ENCODE measurements around the gene ZMIZ1. TPM values are rescaled to one million over a fixed set of nuclear protein-coding genes. Genes with fewer than 3 reads are reported as not detected.

ZMIZ1 gene
- polyA plus RNA-seq, 1 experiment: 13.0 TPM

DNA sequence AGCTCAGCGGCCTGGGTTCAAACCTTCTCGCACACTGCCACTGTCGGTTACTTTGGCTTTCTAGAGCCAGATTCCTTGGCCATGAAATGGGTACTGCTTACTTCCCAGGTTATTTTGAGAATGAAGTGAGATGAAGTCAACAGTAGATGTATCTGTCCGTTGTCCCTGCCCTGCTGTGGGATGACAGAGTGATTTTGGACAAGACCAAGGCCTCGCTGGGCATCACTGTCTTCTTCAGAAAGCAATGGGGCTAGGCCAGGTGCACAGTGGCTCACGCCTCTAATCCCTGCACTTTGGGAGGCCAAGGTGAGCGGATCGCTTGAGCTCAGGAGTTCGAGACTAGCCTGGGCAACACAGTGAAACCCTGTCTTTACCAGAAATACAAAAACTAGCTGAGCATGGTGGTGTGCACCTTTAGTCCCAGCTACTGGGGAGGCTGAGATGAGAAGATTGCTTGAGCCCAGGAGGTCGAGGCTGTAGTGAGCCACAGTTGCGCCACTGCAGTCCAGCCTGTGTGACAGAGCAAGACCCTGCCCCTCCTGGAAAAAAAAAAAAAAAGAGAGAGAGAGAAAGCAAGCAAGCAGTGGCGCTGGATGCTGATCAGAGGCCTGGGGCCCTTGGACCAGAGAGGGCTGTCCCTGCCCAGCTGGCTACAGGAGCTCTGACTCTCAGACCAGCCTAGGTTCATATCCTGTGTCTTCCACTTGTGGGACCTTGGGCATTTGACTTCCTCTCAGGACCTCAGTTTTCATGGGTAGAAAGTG, 25.8 kb downstream of the ZMIZ1 start:
- H3K4me3 ChIP-seq (ENCODE audit: low read depth, low read length): no peak overlapping the region
- peaks cover 7% of the 10 kb centered on the region for H3K36me3 ChIP-seq (ENCODE audit: control insufficient read depth, insufficient read depth, low read length)
- H3K27me3 ChIP-seq (ENCODE audit: control insufficient read depth, insufficient read depth, low read length): no peaks in the 10 kb centered on the region
- POLR2A ChIA-PET: no interaction called here
- no peak for DNase-seq (ENCODE audit: low read depth)
- CTCF ChIA-PET: no interaction called here
- TF ChIP-seq, protein P1, sequence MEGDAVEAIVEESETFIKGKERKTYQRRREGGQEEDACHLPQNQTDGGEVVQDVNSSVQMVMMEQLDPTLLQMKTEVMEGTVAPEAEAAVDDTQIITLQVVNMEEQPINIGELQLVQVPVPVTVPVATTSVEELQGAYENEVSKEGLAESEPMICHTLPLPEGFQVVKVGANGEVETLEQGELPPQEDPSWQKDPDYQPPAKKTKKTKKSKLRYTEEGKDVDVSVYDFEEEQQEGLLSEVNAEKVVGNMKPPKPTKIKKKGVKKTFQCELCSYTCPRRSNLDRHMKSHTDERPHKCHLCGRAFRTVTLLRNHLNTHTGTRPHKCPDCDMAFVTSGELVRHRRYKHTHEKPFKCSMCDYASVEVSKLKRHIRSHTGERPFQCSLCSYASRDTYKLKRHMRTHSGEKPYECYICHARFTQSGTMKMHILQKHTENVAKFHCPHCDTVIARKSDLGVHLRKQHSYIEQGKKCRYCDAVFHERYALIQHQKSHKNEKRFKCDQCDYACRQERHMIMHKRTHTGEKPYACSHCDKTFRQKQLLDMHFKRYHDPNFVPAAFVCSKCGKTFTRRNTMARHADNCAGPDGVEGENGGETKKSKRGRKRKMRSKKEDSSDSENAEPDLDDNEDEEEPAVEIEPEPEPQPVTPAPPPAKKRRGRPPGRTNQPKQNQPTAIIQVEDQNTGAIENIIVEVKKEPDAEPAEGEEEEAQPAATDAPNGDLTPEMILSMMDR (IDR thresholded peaks at IDR 0.05; ENCODE audit: insufficient read depth, low read depth, low read length): no peak

DNA sequence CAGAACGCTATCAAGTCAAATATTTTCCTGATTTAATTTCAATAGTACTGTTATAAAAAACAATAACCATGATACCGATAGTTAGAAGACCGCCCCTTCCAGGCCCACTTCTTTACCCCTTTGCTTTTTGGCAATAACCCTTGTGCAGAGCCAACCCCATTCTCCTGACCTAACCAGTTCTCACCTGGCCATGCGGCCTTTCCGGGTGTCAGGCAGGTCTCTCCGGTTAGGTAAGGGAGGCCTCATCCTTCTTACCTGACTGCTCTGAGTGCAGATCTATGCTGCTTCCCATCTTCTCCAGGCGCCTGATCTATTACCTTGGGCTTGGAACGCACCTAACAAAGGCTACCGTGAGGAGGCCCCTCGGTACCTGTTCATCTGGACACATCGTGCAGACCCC, 26.6 kb downstream of the ZMIZ1 start:
- TF ChIP-seq, protein P1 (IDR thresholded peaks at IDR 0.05; ENCODE audit: insufficient read depth, low read depth, low read length): no peak
- Histone ChIP-seq H3K36me3 (ENCODE audit: control insufficient read depth, insufficient read depth, low read length) (peaks cover 9% of the 10 kb centered on the region), H3K27me3 (ENCODE audit: control insufficient read depth, insufficient read depth, low read length) (no peaks in the 10 kb centered on the region), H3K4me3 (ENCODE audit: low read depth, low read length) (no peak overlapping the region)
- DNase-seq (ENCODE audit: low read depth): no peak
- CTCF ChIA-PET: no interaction called here
- POLR2A ChIA-PET: no interaction called here

GRCh38 chr10:79096514-79096913, 27.7 kb downstream of the ZMIZ1 start:
- H3K4me3 ChIP-seq (ENCODE audit: low read depth, low read length): no peak overlapping the region
- TF ChIP-seq, protein P1 (IDR thresholded peaks at IDR 0.05; ENCODE audit: insufficient read depth, low read depth, low read length): no peak
- H3K27me3 ChIP-seq (ENCODE audit: control insufficient read depth, insufficient read depth, low read length): no peaks in the 10 kb centered on the region
- no peak for DNase-seq (ENCODE audit: low read depth)
- ChIA-PET POLR2A (no interaction called here), CTCF (no interaction called here)
- peaks cover 9% of the 10 kb centered on the region for H3K36me3 ChIP-seq (ENCODE audit: control insufficient read depth, insufficient read depth, low read length)

DNA sequence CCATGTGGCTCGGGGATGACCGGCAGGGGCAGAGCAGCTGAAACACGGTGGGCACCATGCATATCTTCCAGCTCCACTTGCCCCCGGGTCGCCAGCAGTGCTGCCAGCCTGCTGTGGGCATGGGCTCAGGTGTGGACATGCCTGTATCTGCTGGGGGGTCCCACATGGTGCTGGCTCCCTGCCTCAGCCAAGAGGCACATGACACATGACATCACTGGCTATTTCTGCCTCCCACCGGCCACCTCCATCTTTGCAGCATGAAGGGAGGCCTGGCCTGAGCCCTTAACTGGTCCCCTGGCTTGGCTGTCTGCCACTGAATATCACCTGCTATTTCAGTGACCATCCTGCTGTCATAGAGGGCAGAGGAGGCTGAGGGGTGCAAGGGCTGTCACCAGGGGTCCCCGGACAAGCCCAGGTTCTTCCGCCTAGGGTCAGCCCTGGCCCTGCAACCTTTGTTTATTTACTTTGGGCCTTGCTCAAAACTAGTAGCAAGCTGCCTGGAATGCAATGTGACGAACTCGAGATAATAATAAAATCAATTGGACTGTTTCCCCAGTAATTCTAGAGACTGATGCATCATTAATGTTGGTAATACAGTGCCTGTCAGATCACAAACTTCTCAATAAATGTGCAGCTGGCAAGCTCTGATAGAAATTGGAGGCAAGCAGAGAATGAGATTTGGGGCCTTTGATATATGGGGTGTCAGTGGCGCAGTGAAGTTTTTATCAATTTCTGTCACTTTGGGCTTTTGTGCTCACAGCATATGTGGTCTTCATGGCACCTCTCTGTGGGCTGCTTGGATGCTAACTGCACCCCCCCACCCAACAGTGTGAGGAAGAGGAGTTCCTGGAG, 28.5 kb downstream of the ZMIZ1 start:
- ChIA-PET CTCF (interaction anchor here (1.5 kb wide), 1 partner anchor 14 kb away, joined by 4 read pairs; no protein-coding TSS in a partner anchor), POLR2A (no interaction called here)
- no peak for DNase-seq (ENCODE audit: low read depth)
- TF ChIP-seq, protein P1 (IDR thresholded peaks at IDR 0.05; ENCODE audit: insufficient read depth, low read depth, low read length): no peak
- peaks cover 5% of the 10 kb centered on the region for H3K36me3 ChIP-seq (ENCODE audit: control insufficient read depth, insufficient read depth, low read length)
- no peak overlapping the region for H3K4me3 ChIP-seq (ENCODE audit: low read depth, low read length)
- H3K27me3 ChIP-seq (ENCODE audit: control insufficient read depth, insufficient read depth, low read length): no peaks in the 10 kb centered on the region

GRCh38 chr10:79098061-79098460, 29.3 kb downstream of the ZMIZ1 start:
- H3K4me3 ChIP-seq (ENCODE audit: low read depth, low read length): no peak overlapping the region
- POLR2A ChIA-PET: no interaction called here
- TF ChIP-seq, protein P1 (IDR thresholded peaks at IDR 0.05; ENCODE audit: insufficient read depth, low read depth, low read length): no peak
- CTCF ChIA-PET: interaction anchor here (1.5 kb wide), 1 partner anchor 15 kb away, joined by 4 read pairs; no protein-coding TSS in a partner anchor
- H3K27me3 ChIP-seq (ENCODE audit: control insufficient read depth, insufficient read depth, low read length): no peaks in the 10 kb centered on the region
- peaks cover 5% of the 10 kb centered on the region for H3K36me3 ChIP-seq (ENCODE audit: control insufficient read depth, insufficient read depth, low read length)
- DNase-seq (ENCODE audit: low read depth): no peak
